CD4-positive, alpha-beta T cell (primary cell): ENCODE measurements around the gene CDH8. TPM values are rescaled to one million over a fixed set of nuclear protein-coding genes. Genes with fewer than 3 reads are reported as not detected.

Source experiments
- ATAC-seq: fragments of 200-7000 bp; cut with Tn5 transposase; one replicate; pipeline ENCODE4 v1.10.0; 2022; ENCODE audit warnings: mild to moderate bottlenecking; ENCODE audit not compliant: poor library complexity
- CTCF ChIA-PET: fragments of 350-600 bp; sonication (Branson Sonifier 250); formaldehyde crosslinking; loops from one replicate; lab custom pipeline; 2021; ENCODE audit warnings: antibody characterized with exemption, inconsistent platforms; lab: Charles Lee
- POLR2A ChIA-PET: fragments of 350-600 bp; sonication (Branson Sonifier 250); formaldehyde crosslinking; loops from one replicate; lab custom pipeline; 2021; ENCODE audit warnings: antibody characterized with exemption, inconsistent platforms; lab: Charles Lee
- DNase-seq, 14 experiments: peaks; one replicate each; pipeline ENCODE4 v3.0.0-alpha.2; 2013 to 2020; ENCODE audit warnings: mixed read lengths in 2 of 14
- H3K27ac ChIP-seq, 2 donors: one replicate each; pipeline versions ENCODE4 v1.5.1 to v1.7.0; 2013; ENCODE audit warnings: low read length in 2 of 2, low read depth in 1 of 2, mild to moderate bottlenecking in 1 of 2
- H3K27me3 ChIP-seq, 2 experiments: 1 replicate in 1 of 2; 2 replicates in 1 of 2; pipeline versions ENCODE4 v1.6.1 to v1.7.0; 2013; ENCODE audit warnings: low read length in 2 of 2, control low read depth in 1 of 2, mild to moderate bottlenecking in 1 of 2, moderate library complexity in 1 of 2; ENCODE audit not compliant: insufficient read depth in 2 of 2, control insufficient read depth in 1 of 2
- H3K36me3 ChIP-seq: one replicate; pipeline ENCODE4 v1.6.1; 2013; ENCODE audit warnings: low read length, control low read depth; ENCODE audit not compliant: insufficient read depth
- H3K4me1 ChIP-seq: one replicate; pipeline ENCODE4 v1.6.1; 2013; ENCODE audit warnings: low read length, control low read depth; ENCODE audit not compliant: insufficient read depth
- H3K4me3 ChIP-seq: one replicate; pipeline ENCODE4 v1.5.1; 2013; ENCODE audit warnings: mild to moderate bottlenecking, low read length, moderate library complexity
- H3K9me3 ChIP-seq, 2 experiments: 1 replicate in 1 of 2; 2 replicates in 1 of 2; pipeline versions ENCODE4 v1.6.1 to v1.7.0; 2013; ENCODE audit warnings: low read length in 2 of 2, mild to moderate bottlenecking in 2 of 2, control low read depth in 1 of 2, moderate library complexity in 1 of 2; ENCODE audit not compliant: control insufficient read depth in 1 of 2, insufficient read depth in 1 of 2
- H3K27ac Mint-ChIP-seq: one replicate; pipeline ENCODE4 v1.8.0; 2020; ENCODE audit warnings: mixed read lengths
- H3K27me3 Mint-ChIP-seq: one replicate; pipeline ENCODE4 v1.8.0; 2021; ENCODE audit warnings: mixed read lengths
- H3K36me3 Mint-ChIP-seq: one replicate; pipeline ENCODE4 v1.8.0; 2021; ENCODE audit warnings: low read depth, mixed read lengths
- H3K4me1 Mint-ChIP-seq: one replicate; pipeline ENCODE4 v1.8.0; 2021; ENCODE audit warnings: low read depth, mixed read lengths
- H3K4me3 Mint-ChIP-seq: one replicate; pipeline ENCODE4 v1.8.0; 2020; ENCODE audit warnings: mild to moderate bottlenecking, mixed read lengths
- H3K9me3 Mint-ChIP-seq: one replicate; pipeline ENCODE4 v1.8.0; 2020; ENCODE audit warnings: mixed read lengths
- CTCF ChIP-seq: fragments of 200-600 bp; IDR thresholded peaks from one replicate; pipeline ENCODE4 v1.8.0; 2022; ENCODE audit warnings: antibody characterized with exemption, mild to moderate bottlenecking
- intact Hi-C, 2 experiments: fragments of 100-400 bp; cut with DNase I in 1 of 2; cut with micrococcal nuclease in 1 of 2; formaldehyde crosslinking; loops; one replicate each; pipeline versions ENCODE4 v1.15.1 to v1.9.0; 2023 to 2025; cut with DNase I, micrococcal nuclease
- total RNA-seq, 174 experiments: library from RNA in 2 of 174; stranded (reverse) in 2 of 174; gene quantifications; one replicate each; pipeline ENCODE4 v1.2.3 and lab custom pipeline; 2021 to 2026

The CDH8 gene
- total RNA-seq, 2 experiments from 2014 or later, result not detected

GRCh38 chr16:61798741-61799140, 237.5 kb downstream of the CDH8 start:
- Mint-ChIP-seq H3K9me3 (peaks cover 19% of the 10 kb centered on the region), H3K4me3 (no peak overlapping the region), H3K4me1 (no peaks in the 10 kb centered on the region), H3K36me3 (no peaks in the 10 kb centered on the region), H3K27ac (no peak overlapping the region), H3K27me3 (no peaks in the 10 kb centered on the region)
- DNase-seq (no peak), ATAC-seq (no peak)
- intact Hi-C loops, result no loop called here
- CTCF ChIA-PET, result no interaction called here
- Histone ChIP-seq H3K4me1 (no peaks in the 10 kb centered on the region), H3K36me3 (no peaks in the 10 kb centered on the region), H3K27me3 (no peaks in the 10 kb centered on the region), H3K9me3 (peaks cover 0 to 6% of the 10 kb centered on the region in 2 experiments), H3K27ac (no peak overlapping the region), H3K4me3 (no peak overlapping the region)
- POLR2A ChIA-PET, result no interaction called here
- no peak for TF ChIP-seq CTCF

DNA sequence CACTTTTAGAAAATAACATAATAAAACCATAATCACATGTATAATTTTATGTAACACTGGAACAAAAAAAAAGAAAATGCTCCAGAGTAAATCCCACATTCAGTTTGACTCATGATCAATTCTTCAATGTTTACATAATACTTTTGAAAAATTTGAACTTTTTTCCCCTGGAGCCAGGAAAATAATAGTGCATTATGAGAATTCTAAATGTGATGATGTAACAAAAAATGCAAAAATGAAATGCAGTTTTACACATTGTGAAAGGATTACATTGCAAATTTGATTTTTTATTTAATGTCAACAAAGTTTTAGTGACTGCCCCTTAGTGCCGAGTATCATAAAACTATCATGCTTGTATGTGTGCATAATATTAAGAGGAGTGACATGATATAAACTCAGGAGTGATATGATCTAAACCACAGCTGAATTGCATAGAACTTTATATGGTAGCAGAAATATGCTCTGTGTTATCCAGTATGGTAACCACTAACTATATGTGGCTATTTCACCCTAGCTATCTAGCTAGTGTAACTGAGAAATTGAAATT, 238.2 kb downstream of the CDH8 start:
- intact Hi-C loops, result no loop called here
- Mint-ChIP-seq H3K4me3 (no peak overlapping the region), H3K36me3 (no peaks in the 10 kb centered on the region), H3K4me1 (no peaks in the 10 kb centered on the region), H3K27me3 (no peaks in the 10 kb centered on the region), H3K27ac (no peak overlapping the region), H3K9me3 (peaks cover 19% of the 10 kb centered on the region)
- TF ChIP-seq CTCF, result no peak
- Histone ChIP-seq H3K36me3 (no peaks in the 10 kb centered on the region), H3K4me1 (no peaks in the 10 kb centered on the region), H3K27me3 (no peaks in the 10 kb centered on the region), H3K4me3 (no peak overlapping the region), H3K9me3 (peaks cover 0 to 6% of the 10 kb centered on the region in 2 experiments), H3K27ac (no peak overlapping the region)
- ATAC-seq (no peak), DNase-seq (no peak)
- POLR2A ChIA-PET, result no interaction called here
- CTCF ChIA-PET, result no interaction called here

DNA sequence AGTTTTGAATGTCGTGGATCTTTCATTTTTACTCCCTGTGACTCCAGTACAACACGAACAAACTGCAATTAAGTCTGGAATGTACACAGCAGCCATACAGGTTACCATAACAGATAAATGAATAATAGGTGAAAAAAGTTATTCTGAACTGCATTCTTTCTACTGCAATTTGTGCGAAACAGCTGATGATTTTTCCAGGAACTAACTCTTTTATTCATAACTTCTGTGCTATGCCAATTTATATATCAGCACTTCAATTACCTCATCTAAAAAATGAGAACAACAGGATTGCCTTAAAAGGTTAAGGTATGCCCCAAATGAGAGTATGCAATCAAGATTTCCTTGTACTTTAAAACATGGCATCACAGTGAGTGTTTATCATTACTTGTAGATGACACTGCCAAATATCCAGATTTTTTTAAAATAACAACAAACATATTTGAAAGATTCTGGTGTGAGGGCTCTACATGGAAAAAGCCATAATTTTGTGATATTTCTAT, 238.9 kb downstream of the CDH8 start:
- H3K27ac Mint-ChIP-seq, result no peak overlapping the region
- no peak for TF ChIP-seq CTCF

More for the DNA sequence above, 238.9 kb downstream of the CDH8 start:
- Histone ChIP-seq H3K27ac (no peak overlapping the region), H3K36me3 (no peaks in the 10 kb centered on the region), H3K9me3 (peaks cover 0 to 6% of the 10 kb centered on the region in 2 experiments), H3K4me1 (no peaks in the 10 kb centered on the region), H3K27me3 (no peaks in the 10 kb centered on the region), H3K4me3 (no peak overlapping the region)
- H3K9me3 Mint-ChIP-seq, result peaks cover 19% of the 10 kb centered on the region
- no peaks in the 10 kb centered on the region for H3K27me3 Mint-ChIP-seq
- intact Hi-C loops, result no loop called here
- CTCF ChIA-PET, result no interaction called here
- no peak overlapping the region for H3K4me3 Mint-ChIP-seq
- POLR2A ChIA-PET, result no interaction called here
- H3K36me3 Mint-ChIP-seq, result no peaks in the 10 kb centered on the region
- ATAC-seq (no peak), DNase-seq (no peak)
- no peaks in the 10 kb centered on the region for H3K4me1 Mint-ChIP-seq
